ENCODE measurements around the gene RIPK3. TPM values are rescaled to one million over a fixed set of nuclear protein-coding genes. Genes with fewer than 3 reads are reported as not detected.

The RIPK3 gene
- total and polyA plus RNA-seq, 2 of the 8 experiments (the other 6 are each of a cell fraction or from before 2014, with no cell fraction given): 0.24 to 0.39 TPM

GRCh38 chr14:24347134-24347533 is 7.3 kb upstream of the RIPK3 start:
- no peak for DNase-seq (ENCODE audit: low read depth in 1 of 2, low spot score in 2 of 2)
- Histone ChIP-seq H2BK120ac (replicated peaks; ENCODE audit: low read depth, low read length) (no peak overlapping the region), H3K9ac (replicated peaks in 1 of 4; ENCODE audit: extremely low read depth in 1 of 4, low read depth in 3 of 4, low read length in 3 of 4) (no peak overlapping the region), H3K4me2 (ENCODE audit: insufficient read depth in 1 of 2, low read depth in 2 of 2, low read length in 2 of 2) (no peak overlapping the region), H4K8ac (ENCODE audit: extremely low read depth, insufficient read depth, low read length) (no peak overlapping the region), H4K5ac (ENCODE audit: insufficient read length, low read depth, low read length) (no peak overlapping the region), H3K4ac (replicated peaks; ENCODE audit: insufficient read length, low read depth, low read length) (no peak overlapping the region), H3K23ac (ENCODE audit: insufficient read length) (no peak overlapping the region), H3K79me1 (ENCODE audit: low read depth, low read length) (no peaks in the 10 kb centered on the region), H2BK20ac (ENCODE audit: low read length) (no peak overlapping the region), H3K4me1 (replicated peaks in 1 of 4; ENCODE audit: control insufficient read depth in 3 of 4, insufficient read depth in 4 of 4, low read length in 3 of 4) (no peaks in the 10 kb centered on the region), H2BK5ac (ENCODE audit: low read depth, low read length) (no peak overlapping the region), H3K18ac (ENCODE audit: extremely low read depth, low read length) (no peak overlapping the region), H3K14ac (ENCODE audit: insufficient read length) (no peak overlapping the region), H3K27me3 (replicated peaks in 1 of 4; ENCODE audit: control insufficient read depth in 3 of 4, extremely low read depth in 1 of 4, insufficient read depth in 3 of 4, low read length in 3 of 4) (peaks cover 0 to 11% (median 8%) of the 10 kb centered on the region in 4 experiments; a peak in 6 of 7 replicates), H4K20me1 (replicated peaks in 1 of 2; ENCODE audit: control insufficient read depth in 1 of 2, insufficient read depth in 2 of 2, low read length in 2 of 2) (peaks cover 0 to 2% of the 10 kb centered on the region in 2 experiments), H3K56ac (replicated peaks; ENCODE audit: insufficient read length, low read depth, low read length) (no peak overlapping the region), H2BK15ac (ENCODE audit: low read length) (no peak overlapping the region), H3K27ac (ENCODE audit: low read depth, low read length) (no peak overlapping the region), H3K9me3 (ENCODE audit: insufficient read depth in 2 of 2, low read depth in 1 of 2, low read length in 1 of 2) (no peaks in the 10 kb centered on the region), H2AFZ (ENCODE audit: low read length) (no peak overlapping the region), H2BK12ac (ENCODE audit: low read depth, low read length) (no peak overlapping the region), H4K91ac (replicated peaks; ENCODE audit: insufficient read length, low read length) (no peak overlapping the region), H3K23me2 (ENCODE audit: low read depth, low read length) (0 out of 2 replicates have a peak, but pooled peaks cover 2% of the 10 kb centered on the region), H3K4me3 (ENCODE audit: extremely low read depth in 1 of 4, insufficient read depth in 2 of 4, low read depth in 3 of 4, low read length in 4 of 4) (no peak overlapping the region), H2AK5ac (ENCODE audit: low read depth, low read length) (no peak overlapping the region), H3K36me3 (ENCODE audit: control insufficient read depth in 2 of 4, insufficient read depth in 4 of 4, low read length in 3 of 4) (no peaks in the 10 kb centered on the region), H3K79me2 (ENCODE audit: control insufficient read depth in 1 of 2, insufficient read depth in 2 of 2, low read length in 2 of 2) (no peaks in the 10 kb centered on the region)
- FAIRE-seq: no peak
- 42% methylated on average over 1 of the region's 1 CpG; no CpG with 5 or more reads in 1 of the 2 experiments for WGBS, 2 experiments (ENCODE audit: extremely low coverage in 1 of 2, insufficient coverage in 1 of 2, insufficient read length in 1 of 2, insufficient replicate concordance in 2 of 2, low coverage in 1 of 2, low lambda C conversion rate in 2 of 2, missing lambda C conversion rate in 1 of 2)
- ChIA-PET CTCF (ENCODE audit: partially characterized antibody) (interaction anchor here (0.6 to 4.4 kb wide), 12 partner anchors 12 to 142 kb away, joined by 3 to 33 read pairs (median 4); partner anchors contain the start of genes ADCY4, CIDEB and TSSK4), POLR2A (ENCODE audit: partially characterized antibody) (interaction anchor here (0.7 kb wide), 1 partner anchor 17 kb away, joined by 3 read pairs; no protein-coding TSS in a partner anchor)
- no peak for TF ChIP-seq CBX5 (IDR thresholded peaks at IDR 0.05; ENCODE audit: low read depth, low read length)
- TF ChIP-seq CBX8 (IDR thresholded peaks at IDR 0.05; ENCODE audit: borderline replicate concordance, low read depth, low read length): no peak
- no peak for TF ChIP-seq EGR1 (IDR thresholded peaks at IDR 0.05; ENCODE audit: borderline replicate concordance, low read depth, low read length)
